HG03135 (cell line): ENCODE results near the gene ERRFI1.

Experiments
- ATAC-seq: cut with Tn5 transposase; IDR thresholded peaks from one replicate; pipeline ENCODE4 v1.9.1; 2021; ENCODE audit warnings: mild to moderate bottlenecking, moderate library complexity; ENCODE audit not compliant: unreplicated experiment

ERRFI1 gene

DNA sequence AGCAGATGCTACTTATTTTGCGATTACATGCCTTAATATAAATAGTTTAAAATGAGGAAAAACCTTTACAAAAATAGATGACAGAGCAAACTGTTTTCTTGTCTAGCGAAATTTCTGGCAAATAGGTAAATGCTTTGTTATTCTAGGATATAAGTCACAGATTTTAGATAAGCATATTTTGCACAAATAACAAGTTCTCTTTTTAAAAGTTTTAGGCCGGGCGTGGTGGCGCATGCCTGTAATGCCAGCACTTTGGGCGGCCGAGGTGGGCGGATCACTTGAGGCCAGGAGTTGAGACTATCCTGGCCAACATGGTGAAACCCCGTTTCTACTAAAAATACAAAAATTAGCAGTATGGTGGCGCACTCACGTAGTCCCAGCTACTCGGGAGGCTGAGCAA is 20.3 kb upstream of the ERRFI1 start:
- no peak for ATAC-seq

DNA sequence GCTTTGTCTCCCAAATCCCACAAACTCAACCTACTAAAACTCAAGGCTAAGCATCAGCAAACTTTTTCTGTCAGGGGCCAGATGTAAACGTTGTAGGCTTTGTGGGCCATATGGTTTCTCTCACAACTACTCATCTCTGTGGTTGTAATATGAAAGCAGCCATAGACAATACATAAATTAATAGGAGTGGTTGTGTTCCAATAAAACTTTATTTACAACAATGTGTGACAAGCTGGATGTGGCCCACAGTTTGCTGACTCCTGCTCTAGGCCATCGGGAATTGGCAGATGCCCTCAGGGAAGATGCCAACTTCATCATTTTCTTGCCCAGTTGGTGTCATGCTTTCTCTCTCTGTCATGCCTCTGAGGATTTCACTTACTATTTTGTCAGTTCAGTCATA is 17.5 kb upstream of the ERRFI1 start:
- no peak for ATAC-seq

DNA sequence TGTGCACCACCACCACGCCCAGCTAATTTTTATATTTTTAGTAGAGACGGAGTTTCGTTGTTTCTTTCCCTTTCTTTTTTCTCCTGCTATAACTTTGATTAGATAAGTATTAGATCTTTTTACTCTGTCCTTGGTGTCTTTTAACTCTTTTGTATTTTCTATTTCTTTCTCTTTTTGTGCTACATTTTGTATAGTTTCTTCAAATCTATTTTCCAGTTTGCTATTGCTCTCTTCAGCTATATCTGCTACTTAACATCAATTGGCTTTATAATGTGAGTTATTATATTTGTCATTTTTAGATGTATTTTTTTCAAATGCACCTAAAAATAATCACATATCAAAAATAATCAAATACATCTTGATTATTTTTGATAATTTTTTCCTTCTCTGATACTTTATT is 16.0 kb upstream of the ERRFI1 start:
- no peak for ATAC-seq

DNA sequence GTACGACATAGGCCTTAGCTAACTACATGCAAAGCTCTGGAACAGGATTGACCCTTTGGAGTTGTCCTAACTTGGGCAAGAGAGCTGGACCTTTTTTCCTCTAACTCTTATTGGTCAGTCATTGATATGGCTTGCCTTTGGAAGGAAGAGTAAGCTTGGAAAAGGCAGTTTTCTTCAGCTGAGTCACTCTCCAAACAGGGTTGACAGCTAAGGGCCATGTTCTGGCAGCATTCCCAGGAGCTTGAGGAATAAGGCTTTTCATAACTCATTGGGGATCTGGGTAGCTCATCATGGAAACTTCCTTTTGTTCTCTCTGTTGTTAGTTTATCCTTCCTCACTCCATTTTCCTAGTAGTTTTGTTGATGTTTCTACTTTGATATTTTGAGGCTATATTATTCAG is 14.5 kb upstream of the ERRFI1 start:
- ATAC-seq: no peak

DNA sequence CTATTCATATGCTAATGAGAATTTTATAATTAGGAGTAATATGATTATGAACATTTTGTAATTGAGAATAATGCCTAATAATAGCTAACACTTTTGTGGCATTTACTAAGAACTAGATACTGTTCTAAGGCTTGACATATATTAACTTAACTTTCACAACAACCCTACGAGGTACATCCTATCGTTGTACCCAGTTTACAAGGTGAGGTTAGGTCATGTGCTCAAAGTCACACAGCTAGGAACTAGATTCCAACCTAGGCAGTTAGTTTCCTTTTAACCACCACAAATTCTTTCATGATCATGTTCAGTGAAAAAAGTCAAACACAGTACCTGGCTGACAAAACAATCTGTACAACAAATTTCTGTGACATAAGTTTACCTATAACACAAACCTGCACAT is 13.0 kb upstream of the ERRFI1 start:
- ATAC-seq: no peak

DNA sequence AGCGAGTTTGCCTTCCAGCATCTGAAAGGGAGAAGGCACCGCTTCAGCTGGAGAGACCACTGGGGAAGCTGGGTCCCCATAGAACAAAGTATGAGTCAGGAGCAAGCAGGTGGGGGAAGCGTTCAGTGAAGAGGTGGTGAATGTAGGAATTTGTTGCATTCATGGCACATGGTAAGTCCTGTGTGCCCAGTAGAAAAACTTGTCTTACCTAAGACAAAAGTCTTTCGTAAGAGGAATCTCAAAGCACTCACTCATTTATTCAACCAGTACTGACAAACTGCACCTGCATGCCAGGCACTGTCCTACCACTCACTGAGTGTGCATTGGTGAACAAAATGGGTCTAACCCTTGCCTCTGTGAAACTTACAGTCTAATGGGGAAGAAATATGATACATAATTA is 9.2 kb upstream of the ERRFI1 start:
- no peak for ATAC-seq

DNA sequence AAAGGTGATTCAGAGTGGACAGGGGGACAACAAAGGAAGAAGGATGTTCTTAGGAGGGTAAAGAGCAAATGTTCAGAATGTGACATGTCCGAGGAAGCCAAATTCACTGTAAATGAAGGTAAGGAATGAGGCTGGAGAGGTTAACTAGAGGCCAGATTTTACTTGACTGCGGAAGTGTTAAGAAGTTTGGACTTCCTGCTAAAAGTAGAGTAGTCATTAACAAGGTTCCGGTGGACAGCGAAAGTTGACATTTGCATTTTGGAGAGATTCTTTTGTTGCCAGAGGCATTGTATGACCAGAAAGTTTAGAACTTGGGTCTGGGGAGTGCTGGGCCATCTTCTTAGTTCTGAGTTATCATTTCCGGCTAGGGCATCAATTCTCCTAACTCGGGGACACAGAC is 7.2 kb upstream of the ERRFI1 start:
- ATAC-seq: no peak

DNA sequence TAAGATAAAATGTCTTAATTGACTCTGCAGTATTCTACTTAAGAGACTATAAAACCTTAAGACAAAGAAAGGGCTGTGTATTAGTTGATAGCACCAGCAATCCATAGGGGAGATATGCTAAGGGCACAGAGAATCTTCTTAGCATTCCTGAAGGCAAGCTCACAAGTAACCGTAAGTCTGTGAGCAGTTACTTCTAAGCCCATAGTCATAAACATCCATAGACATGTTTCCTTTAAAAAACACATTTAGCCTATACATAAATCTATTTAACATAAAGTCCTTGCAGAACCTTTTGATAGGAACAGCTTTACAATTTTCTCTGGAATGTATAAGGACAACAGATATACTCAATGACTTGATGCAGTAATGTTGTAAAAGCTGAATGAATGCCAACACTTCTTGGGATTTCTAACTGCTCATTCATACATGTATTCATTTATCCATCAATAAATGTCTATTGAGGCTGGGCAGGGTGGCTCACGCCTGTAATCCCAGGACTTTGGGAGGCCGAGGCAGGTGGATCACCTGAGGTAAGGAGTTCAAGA is 6.3 kb upstream of the ERRFI1 start:
- ATAC-seq: no peak

DNA sequence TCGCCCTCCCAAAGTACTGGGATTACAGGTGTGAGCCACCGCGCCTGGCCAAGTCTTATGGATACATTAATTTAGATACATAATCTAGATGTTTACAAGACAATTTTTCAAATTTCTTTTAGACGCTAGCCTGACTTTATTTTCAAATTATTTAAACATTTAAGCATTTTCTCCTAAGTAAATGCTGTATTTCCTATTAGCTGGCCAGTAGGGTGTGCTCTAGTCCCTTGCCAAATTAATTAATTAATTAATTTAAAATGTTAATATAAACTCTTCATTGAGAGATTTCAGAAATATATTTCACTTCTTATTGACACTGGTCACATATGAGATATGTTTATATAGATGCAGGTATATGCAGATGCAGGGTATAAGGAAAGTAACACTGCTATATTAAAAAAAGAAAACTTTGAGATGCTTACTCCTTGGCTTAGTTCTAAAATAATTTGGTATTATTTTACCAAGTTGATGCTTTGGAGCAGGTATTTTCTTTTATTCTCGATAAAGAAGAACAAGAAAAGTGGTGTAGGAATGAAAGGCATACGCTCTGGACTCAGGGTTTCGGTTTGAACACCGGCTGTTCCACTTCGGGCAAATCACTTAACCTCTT is 5.2 kb upstream of the ERRFI1 start:
- no peak for ATAC-seq

DNA sequence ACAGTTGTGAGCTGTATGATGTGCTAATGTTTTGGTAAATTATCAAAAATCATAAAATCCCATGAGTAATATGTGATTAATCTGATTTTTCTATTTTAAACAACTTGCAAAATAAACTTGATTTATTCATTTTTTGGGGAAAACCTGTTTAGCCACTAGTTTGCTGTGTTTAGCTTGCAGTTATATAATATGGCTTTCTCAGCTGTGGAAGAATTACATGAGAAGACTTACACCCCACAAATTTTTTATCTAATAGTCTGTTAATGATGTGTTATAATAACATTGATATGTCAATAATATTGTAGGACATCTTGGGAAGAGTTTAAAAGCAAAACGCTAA is 2.4 kb upstream of the ERRFI1 start:
- ATAC-seq: no peak

DNA sequence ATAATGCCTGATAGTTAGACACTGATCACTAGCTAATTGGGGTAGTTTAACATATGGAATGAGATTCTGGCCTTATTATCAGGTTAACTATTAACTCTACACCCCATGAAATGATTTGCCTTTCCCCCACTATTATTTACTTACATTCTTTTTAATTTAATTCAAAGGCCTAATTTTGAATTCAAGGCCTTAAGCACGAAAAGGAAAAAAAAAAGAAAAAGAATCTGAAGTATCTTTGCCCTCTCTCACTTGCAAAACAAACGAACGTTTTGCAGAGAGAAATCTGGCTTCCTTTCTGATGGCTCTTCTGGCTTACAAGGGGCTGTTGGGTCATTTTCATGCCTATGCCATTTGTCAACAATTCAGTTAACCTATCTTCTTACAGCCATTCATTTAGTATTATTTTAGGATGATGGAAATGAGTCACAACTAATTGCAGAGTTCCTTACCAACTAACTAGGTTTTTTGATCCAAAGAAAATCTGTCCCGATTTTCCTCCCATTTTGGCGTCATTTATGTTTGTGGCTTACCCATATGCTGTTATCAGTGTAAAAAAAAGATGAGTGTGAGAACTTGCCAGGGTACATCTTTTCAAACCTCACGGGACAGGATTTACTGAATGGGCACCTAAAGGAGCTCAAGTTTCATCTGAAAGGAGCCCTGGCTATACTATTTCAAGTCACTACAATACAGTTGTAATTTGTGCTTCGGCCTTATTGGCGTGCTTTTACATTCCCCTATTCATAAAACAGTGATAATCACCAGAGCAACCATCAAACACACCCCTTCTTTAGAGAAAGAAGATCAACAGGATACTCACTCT is 1.9 kb upstream of the ERRFI1 start:
- ATAC-seq: no peak

DNA sequence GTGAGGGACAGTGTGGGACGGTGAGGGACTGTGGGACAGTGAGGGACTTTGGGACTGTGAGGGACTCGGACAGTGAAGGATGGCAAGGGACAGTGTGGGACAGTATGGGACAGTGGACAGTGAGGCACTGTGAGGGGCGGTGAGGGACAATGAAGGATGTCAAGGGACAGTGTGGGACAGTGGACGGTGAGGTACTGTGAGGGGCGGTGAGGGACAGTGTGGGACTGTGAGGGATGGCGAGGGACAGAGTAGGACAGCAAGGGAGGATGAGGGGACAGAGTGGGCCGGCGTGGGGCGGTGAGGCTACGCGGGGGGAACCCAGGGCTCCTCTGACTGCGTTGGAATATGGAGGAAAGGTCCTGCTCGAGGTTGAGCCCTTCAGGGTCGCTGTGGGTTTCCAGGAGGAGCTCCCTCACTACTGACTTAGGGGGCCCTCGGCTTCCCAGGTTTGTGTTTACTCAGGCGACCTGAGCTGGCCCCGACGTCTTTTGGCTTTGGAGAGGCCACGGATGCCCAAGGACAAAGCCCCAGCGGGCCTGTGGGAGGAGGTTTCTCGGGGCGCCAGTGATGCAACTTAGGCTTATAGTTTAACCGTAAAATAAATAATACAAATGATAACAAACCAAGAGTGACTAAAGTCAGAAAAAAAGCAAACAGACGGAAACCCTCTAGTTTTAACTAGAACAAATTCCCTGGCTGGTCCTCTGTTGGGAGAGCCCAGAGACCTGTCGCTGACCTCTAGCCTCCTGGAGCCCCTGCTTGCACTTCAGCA is 1.1 kb upstream of the ERRFI1 start:
- no peak for ATAC-seq

DNA sequence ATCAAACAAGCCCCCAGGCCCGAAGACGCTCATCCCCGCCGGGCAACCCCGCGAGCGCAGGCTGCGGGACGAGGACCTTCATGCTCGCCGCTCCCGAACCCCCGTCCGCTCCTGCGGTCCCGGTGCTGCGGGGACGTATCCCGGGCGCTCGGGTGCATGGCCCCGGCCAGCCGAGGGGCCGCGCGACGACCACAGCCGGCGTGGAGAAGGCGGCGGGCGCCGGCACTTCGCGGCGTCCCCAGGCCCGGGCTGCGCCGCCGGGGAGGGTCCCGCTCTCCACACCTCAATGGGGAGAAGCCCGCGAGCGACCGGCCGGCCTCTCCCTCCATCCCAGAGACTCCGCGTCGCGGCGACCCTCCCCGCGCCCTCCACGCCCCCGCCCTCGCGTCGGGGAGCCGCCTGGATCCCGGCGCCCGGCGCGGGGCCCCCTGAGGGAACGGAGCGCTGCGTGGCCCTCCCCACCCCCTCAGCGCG is 401 bp downstream of the ERRFI1 start:
- peak; percentile 31 for ATAC-seq

DNA sequence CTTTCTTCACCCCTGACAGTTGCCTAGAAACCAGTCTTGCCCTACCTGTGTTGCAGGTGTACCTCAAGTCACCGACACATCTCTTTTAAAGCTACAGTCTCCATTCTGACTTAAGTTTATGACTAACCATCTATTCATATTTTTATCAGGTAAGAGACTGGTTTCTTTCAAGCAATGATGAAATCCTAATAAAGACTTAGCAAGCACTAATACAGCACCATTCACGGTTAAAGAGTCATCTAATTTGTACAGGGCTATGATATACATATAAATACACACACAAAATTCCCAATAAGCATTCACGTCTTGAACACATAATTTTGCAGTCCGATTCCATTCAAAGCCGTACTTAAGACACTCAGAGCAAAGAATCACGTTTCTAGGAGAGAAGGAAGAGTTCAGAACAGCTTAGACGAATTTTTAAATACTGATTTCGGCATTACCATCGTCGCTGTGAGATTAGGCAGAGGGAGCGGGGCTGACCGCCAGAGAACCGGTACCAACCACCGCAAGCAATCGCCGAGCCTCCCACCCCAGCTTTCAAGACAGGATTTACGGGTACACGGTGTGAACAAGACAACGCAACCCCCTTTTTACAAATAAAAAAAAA is 943 bp downstream of the ERRFI1 start:
- no peak for ATAC-seq

DNA sequence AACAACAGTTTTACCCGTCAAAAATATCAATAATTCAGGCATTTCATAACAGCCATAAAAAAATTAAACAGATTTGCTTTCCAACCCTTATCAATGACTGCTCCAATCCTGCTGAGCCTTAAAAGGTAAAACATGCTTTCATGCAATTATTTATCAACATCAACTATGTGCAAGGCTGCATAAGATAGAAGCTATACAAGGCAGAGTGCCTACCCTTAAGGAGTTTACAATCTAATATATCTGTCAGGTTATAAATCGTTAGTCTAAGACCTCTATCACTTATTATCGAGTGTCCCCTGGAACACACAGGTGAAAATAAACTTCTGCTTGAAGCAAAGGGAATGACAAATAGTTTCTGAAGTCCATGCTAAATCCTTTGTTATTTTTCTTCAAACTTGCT is 1.8 kb downstream of the ERRFI1 start:
- ATAC-seq: no peak

DNA sequence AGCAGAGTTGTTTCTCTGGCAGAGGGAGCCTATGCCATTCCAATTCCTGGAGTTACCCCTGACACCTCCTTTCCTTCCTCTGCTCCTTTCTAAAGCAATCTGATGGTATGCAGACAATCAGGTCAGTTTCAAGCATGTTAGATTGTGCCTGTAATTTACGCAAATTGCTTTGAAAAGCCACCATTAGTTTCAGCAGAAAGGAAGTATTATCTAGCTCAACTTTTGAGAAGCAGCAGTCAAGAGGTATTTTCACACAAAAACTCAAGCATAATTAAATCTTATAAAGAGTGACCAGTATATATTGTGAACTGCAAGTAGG is 2.2 kb downstream of the ERRFI1 start:
- no peak for ATAC-seq

DNA sequence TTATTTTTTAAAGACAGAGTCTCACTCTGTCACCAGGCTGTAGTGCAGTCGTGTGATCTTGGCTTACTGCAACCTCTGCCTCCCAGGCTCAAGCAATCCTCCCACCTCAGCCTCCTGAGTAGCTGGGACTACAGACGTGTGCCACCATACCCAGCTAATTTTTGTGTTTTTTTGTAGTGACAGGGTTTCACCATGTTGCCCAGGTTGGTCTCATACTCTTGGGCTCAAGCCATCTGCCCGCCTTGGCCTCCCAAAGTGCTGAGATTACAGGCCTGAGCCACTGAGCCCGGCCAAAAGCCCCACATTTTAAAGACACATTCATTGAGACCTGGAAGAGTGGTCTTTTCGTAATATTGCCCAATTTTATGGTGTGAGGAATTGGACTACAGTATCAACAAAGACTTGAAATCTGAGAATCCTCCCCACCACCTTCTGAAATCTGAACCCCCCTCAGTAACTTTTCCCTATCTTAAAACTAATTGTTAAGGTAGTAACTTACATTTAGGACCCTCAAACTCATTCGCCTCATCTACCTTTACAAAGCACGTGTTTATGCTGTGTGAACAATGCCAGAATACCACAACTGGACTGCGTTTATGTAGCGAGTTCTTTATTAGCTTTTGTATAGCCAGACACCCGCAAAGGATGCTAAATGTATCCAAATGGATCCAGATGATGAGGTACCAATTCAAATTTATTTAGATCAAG is 2.7 kb downstream of the ERRFI1 start:
- ATAC-seq: no peak

DNA sequence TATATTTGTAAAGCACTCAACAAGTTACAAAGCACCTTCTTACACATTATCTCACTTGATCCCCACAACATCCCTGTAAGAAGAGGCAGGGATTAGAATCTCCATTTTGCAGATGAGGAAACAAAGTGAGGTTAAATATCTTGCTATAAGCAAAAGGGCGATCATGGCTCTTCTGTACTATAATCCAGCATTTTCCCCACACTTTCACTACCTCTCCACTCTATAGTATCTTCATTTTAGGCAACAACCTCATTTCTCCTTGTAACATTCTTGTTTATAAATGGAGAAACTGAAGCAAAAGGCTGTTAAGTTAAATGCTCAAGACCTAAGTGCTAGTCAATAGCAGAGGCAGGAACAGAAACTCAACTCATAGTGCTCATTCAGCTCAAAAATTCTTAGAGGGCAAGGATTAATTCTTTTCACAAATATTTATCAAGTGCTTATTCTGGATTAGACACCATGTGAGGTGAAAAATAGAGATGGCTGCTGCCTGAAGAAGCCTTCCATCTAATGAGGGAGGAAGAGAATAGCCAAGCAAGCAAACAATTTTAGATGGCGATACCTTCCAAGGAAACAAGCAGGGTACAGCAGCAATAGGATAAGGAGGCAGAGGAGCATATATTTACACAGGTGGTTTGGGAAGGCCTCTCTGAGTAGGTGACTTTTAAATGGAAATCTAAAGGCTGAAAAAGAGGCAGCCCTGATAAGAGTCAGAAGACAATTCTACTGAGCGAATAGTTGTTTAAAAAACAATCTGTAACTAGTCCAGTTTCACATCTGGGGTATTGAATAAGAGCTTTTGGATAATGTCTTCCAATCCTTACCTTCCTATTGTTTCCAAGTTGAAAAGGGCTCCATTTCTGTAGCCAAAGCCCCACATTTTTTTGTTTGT is 3.5 kb downstream of the ERRFI1 start:
- no peak for ATAC-seq

DNA sequence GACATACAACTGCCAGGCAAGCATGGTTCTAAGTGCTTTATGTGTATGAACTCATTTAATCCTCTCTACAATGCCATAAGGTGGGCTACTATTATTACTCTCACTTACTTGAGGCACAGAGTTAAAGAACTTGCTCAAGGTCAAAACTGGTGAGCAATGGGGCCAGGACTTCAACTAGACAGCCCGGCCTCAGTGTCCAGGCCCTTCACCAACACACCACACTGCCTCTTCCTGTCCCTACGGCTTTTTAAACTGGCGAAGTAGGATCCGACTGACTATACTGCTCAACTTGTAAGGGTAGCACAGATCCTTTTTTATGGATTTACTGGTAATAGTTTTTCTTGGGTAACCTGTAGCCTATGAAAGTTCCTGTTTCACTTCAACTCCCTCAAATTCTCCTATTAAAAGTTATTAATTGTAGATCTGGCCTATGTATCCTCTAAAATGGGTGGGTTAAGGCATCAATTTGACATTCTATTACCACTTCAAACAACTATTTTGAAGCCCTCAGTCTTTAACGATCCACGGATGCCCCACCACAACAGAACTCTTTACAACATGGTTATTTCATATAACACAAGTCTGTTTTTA is 4.3 kb downstream of the ERRFI1 start:
- ATAC-seq: no peak
